Measurements from ENCODE around the gene ZNF77.

DNA sequence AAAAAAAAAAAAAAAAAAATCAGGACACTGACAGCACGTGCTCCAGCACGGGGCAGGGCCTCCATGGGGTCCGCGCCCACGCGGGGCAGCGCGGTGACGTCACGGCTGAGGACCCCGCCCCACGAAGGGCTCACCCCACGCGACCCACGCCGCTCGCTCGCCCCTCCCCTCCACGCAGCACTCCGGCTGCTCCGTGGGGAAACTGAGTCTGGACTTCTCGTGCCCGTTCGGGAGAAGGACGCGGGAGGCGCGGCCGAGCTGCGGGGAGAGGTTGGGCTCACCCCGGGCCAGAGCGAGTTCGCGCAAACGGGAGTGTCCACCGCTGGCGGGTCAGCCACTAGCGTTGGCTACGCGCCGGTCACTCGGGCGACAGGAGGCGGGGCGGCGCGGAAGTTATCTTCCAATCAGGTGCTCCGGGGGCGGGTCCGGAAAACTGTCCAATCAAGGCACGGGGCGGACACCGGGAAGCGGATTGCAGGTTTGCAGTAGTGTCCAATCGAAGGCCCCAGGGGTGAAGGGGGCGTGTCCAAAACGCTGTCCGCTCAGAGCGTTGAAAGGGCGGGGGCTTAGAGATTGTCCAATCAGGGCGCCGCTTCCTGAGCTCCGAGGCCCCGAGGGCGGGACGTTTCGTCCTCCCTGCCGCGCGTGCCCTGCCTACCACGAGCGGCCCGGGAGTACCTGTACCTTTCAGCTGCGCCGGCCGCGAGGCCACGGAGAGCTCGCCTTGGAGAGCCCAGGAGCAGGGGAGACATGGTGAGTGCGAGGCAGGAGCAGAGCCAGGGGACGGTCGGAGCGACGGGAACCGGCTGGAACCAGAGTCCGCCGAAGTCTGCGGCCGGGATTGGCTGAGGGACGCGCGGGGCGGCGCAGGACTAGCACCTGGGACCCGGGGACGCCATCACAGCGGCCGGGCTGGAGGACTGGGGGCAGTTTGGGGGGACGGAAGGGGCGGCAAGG is 44.2 kb downstream of the ZNF77 start, which contains the start of gene ZNF57:
- peak; percentile 90 for TF ChIP-seq MAX (IDR thresholded peaks at IDR 0.05)
- TF ChIP-seq CEBPB (IDR thresholded peaks at IDR 0.05), result no peak
- TF ChIP-seq CREB1 (IDR thresholded peaks at IDR 0.05; ENCODE audit: low read depth), result 0 out of 2 replicates have a peak, but pooled peaks have one; percentile 7
- TF ChIP-seq RAD21 (IDR thresholded peaks at IDR 0.05; ENCODE audit: low read depth), result no peak
- no peak for TF ChIP-seq REST (IDR thresholded peaks at IDR 0.05; ENCODE audit: low read depth)
- no peak for TF ChIP-seq EP300 (IDR thresholded peaks at IDR 0.05; ENCODE audit: borderline replicate concordance)
- TF ChIP-seq NFIC (IDR thresholded peaks at IDR 0.05), result peak; percentile 54
- peak; percentile 39; the same call in 1 of the 2 replicates for TF ChIP-seq TAF1 (IDR thresholded peaks at IDR 0.05; ENCODE audit: low read depth)

Measured in Ishikawa (cell line).